Inflammatory macrophage (primary cell): ENCODE results near the gene YY1.
"Not testable (repeated sequence)": the region's sequence is repeated elsewhere in the genome, so short reads cannot be mapped to it uniquely, and the experiment has no call there.

Experiments used
- DNase-seq, 2 donors: peaks; one replicate each; pipeline ENCODE4 v3.0.0-alpha.2; 2020 to 2022

Gene YY1

GRCh38 chr14:100297320-100298300 lies 58.7 kb downstream of the YY1 start:
- peak; percentile 82 to 86 for DNase-seq

DNA sequence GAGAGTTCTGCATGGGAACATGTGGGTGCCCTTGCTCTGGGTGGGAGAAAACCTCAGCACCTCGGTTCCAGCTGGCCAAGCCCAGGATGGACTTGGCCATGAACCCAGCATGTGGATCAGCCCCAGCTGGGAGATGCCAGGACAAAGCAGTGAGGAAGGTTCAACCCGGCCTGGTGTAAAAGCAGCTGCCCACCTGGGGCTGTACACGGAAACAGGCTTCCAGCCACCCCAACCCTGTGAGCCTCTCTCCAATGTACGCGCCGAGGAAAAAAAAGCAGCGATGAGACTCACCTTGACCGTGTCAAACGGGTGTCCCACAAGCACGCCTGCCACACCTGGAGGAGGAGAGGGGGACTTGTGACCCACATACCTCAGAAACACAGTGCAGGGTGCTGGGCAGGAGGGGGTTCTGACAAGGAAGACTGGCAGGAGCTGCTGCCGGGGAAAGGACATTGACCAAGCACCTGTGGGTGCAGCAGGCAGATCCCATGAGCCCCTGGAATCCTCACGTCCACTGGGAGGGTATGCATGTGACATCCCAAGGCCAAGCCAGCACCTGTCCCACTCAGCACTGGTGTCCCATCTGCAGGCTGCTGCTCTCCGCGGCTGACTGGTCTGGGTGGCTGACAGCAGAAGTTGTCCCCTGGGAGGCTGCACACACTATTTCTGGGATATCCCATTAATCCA lies 59.8 kb downstream of the YY1 start:
- no peak for DNase-seq

GRCh38 chr14:100299238-100299560 lies 60.3 kb downstream of the YY1 start:
- DNase-seq: no peak

- no peak for DNase-seq
These were observed 63.7 kb downstream of the YY1 start for GRCh38 chr14:100302616-100303015.

DNA sequence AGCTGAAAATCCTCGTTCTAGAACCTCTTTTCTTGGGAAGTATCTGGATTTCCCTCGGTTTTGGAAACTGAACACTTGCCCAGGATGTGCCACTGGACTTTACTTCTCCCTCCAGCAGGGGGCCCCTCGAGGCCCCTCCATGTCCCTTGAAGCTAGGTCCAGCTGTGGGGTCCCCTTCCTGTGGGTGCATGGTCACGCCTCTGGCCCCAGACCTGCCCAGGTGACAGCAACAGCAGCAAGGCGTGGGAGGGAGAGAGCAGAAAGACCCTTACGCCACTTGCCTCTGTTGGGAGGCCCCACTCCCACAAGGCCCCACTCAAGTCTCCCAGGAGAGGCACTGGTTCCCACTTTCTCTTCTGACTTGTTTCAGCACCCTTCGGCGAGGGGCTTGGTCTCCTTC lies 64.2 kb downstream of the YY1 start:
- DNase-seq: peak; percentile 31 to 38

- no peak for DNase-seq
These were observed 65.0 kb downstream of the YY1 start for GRCh38 chr14:100303925-100304324.

DNA sequence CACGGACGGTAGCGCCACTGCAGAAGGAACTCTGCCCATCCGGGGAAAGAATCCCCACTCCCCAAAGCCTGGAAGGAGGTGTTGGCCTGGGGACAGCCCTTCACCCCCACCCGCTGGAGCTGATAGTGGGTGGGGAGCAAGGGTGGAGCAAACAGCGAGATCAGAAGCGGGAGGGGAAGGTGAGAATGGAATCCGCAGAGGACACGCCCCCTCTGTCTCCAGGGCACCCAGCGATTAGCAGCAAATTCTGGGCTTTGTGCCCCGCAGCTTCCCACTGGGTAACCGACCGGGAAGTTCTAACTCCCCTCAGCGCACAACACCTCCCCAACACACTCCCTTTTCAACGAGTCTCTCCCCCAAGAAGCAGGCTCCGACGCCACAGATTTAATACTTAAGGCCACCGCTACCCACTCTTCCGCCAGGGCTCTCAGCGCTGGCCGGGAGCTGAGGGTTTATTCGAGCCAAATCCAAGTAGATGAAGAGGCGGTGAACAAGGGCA lies 65.9 kb downstream of the YY1 start:
- DNase-seq: peak in 1 of 2 donors; percentile 24

GRCh38 chr14:100305324-100306100 lies 66.6 kb downstream of the YY1 start:
- peak; percentile 62 to 82 for DNase-seq

DNA sequence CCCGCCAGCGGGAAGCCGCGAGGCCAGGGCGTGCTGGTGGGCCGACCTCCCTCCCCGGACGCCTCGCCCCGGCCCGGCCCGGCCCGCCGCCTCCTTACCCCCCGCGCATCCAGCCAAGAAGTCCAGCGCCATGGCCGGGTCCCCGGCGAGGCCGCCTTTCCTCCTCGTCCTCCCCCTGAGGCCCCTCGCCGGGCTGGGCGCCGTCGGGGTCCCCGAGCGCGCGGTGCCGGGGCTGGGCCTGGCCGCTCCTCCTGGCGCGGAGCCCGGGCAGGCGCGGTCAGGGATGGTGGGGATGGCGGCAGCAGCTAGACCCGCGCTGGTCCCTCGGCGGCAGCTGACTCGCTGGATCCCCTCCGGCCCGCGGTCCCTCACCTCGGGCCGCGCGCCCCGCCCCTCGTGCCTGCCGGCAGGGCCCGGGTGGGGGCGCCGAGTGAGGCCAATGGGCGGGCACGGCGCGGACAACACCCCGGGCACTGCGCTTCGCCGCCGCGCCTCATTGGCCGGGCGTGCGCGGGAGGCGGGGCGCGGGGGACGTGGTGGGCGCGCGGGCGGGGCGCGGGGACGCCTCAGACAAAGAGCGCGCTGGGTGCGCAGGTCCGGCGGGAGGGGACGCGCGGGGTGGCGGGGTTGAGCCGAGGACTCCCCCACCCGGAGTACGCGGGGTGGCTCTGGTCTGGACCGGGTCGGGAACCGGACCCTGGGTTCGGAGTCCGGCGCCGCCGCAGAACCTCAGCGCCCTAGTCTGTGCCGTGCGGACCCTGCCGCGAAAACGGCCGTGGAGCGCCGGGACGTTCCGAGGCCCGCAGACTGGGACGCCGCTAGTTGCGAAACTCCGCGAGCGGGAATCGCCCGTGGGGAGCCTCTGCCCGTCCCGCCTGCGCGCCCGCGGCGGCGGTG lies 67.4 kb downstream of the YY1 start, which contains the start of gene SLC25A29:
TSS of gene SLC25A29 (minus strand) at position 344 of the 897 bp plus-strand sequence. CDS start at position 132, 212 bp downstream.
- DNase-seq: peak; percentile 88 to 91

- peak; percentile 37 to 61 for DNase-seq
These were observed 68.2 kb downstream of the YY1 start for GRCh38 chr14:100306998-100307765.

DNA sequence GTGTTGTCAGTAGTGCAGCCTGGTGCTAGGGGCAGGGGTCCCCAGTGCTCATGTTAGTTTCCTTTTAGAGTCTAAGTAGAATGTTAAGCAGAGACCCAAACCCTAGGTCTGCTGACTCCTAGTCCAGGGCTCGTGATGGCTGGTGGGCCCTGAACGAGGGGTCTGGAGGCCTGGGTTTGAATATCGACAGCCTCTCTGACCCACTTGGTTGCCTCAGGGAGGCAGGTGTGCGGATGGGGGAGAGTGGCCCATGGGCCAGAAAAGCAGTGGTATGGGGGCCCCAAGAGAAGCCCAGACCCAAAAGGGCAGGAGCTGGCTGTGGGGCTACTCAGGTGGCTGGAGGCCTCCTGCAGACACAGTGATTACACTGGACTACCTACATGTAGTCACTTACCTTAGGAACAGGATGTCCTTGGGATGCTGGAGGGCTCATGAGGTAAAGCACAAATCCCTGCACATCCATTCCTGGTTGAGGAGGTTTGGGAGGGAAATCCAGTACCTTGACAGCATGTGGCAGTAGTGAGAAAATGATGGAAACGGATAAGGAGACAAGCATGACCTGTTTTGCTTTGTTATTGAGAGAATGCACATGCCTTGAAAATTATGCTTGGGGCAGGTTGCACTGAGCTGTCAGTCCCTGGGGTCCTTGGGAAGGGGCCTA lies 69.0 kb downstream of the YY1 start:
- DNase-seq: no peak

- not testable (repeated sequence) for DNase-seq
These were observed 69.5 kb downstream of the YY1 start for GRCh38 chr14:100308427-100308792.

DNA sequence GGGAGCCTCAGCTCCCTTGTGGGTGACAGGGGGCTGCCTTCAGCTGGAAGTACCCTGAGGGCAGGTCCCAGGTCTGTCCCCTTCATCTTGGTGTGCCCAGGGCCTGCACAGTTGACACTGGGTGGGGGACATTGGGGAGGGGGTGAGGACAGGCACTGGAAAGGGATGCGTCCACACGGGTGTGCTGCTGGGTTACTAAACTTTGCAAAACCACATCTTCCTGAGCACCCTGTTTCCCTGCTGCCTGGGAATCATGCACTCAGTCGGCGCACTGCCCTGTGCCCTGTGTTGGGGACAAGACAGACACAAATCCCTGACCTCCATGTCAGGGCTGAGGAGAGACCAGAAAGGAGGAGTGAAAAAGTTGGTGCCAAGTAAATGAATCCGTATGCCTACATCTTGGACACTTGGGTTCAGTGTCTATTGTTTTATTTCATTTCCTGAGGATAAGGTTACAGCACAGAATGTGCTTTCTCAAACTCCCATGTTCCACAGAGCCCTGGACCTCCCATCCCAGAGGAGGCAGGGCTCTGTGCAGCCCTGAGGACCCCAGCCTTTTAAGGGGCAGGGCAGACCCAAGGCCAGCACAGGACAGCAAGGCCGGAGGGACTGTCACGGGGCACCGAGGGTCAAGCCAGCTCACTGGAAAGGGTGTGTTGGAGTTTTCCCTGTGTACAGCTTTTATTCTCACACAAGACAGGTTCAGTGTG lies 70.2 kb downstream of the YY1 start:
- DNase-seq: no peak

DNA sequence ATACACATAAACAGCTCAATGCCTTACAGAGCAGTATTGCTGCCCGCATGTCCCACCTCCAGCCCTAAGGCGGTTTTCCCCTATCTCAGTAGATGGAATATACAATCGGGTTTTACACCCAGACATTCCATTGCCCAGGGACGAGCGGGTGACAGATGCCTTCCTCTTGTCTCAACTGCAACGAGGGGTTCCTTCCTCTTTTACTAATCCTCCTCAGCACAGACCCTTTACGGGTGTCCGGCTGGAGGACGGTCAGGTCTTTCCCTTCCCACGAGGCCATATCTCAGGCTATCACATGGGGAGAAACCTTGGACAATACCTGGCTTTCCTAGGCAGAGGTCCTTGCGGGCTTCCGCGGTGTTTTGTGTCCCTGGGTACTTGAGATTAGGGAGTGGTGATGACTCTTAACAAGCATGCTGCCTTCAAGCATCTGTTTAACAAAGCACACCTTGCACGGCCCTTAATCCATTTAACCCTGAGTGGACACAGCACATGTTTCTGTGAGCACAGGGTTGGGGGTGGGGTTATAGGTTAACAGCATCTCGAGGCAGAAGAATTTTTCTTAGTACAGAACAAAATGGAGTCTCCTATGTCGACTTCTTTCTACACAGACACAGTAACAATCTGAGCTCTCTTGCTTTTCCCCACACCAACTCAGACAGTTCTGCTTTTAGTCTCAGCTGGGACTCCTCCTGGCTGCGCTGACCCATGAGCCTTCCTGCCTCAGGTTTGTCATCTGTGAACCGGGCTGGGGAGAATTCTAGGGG lies 73.3 kb downstream of the YY1 start:
- DNase-seq: peak; percentile 47 to 59

DNA sequence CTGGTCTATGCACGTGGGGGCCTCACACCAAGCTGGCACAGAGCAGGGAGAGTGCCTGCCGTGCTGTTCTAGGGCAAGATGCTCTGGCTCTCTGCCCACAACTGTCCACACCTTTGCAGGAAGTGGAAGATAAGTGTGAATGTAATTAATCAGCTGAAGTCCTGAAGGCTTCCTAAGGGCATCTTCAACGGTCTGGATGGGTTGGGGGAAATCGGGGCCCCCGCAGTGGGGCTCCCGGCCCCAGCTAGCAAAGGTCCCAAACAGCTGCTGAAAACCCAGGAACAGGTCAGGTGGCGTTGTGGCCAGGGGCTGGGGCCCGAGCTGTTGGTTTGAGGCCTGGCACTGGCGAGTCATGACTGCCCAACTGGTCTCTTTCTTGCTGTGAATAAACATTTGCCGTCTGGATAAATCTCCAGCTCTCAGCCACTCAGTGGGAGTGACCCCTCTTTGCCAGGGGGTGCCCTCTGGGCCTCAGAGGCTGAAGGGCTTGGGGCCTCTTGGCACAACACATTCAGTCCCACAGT lies 74.0 kb downstream of the YY1 start:
- DNase-seq: no peak

- no peak for DNase-seq
These were observed 74.7 kb downstream of the YY1 start for GRCh38 chr14:100313464-100314230.

DNA sequence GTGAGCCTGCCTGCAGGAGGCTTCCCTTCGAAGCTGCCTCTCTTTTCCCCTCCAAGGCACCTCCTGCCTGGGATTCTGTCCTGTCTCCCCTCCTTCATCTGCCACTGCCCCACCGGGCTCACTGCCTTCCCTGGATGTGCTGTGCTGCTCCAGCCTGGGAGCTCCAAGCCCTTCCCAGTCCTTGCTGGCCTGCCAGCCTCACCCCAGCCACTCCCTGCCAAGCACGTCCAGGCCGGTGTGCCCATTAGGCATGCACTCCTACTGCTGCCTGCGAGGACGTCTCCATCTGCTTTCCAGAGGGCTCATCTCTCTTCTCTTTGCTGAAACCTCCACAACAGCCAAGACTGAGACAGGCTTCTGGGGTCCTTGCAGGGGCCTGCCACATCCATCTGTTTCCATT lies 75.8 kb downstream of the YY1 start:
- DNase-seq: no peak

- DNase-seq: no peak
These were observed 78.4 kb downstream of the YY1 start for GRCh38 chr14:100317389-100317788.
